Stimulated activated CD4-positive, alpha-beta T cell treated with anti-CD3 and anti-CD28 coated beads, Interleukin-4, amount 100 ng/mL, for 1 hour (primary cell): ENCODE results near the gene C1orf21.

Experiments
- DNase-seq: peaks from one replicate; pipeline ENCODE4 v3.0.0-alpha.2; 2020

Gene C1orf21

GRCh38 chr1:184487531-184488193 is 100.8 kb downstream of the C1orf21 start:
- DNase-seq, result no peak

- DNase-seq, result no peak
Measured at GRCh38 chr1:184489908-184490307, 103.1 kb downstream of the C1orf21 start.

- no peak for DNase-seq
Measured at GRCh38 chr1:184492536-184492935, 105.7 kb downstream of the C1orf21 start.

GRCh38 chr1:184493987-184494388 is 107.2 kb downstream of the C1orf21 start:
- DNase-seq, result no peak

GRCh38 chr1:184494929-184495328 is 108.1 kb downstream of the C1orf21 start:
- DNase-seq, result no peak

DNA sequence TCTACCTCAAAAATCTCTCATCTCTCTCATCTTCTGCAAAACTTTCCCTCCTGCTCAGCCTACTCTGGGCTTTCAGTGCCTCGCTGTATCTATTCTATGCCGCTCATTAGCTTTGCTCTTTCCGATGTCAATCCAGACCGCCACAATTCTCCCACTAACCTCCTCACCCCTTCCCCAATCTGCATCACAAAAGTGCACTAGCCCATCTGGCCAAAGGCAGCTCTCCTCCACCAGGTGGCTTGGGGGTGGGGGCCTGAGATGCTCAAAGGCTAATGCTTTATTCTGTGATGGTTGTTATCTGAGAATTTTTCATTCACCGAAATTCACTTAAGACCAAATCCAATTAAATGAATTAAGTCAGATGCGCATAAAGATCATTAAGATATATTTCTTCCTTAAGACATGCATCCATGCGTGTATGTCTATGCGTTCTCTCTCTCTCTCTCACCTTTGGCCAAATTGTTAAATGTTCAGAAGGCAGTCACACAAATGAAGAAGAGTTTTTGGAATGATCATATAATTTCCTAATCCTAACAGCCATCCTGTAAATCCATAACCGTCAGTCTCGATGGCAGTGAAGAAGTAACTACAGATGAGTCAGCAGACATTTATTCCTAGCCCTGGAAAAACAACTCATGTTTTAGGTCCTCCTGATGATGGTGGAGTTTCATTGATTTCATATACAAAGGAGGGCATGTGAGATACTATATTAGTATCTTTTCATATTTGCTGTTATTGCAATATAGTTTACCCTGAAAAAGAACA is 111.3 kb downstream of the C1orf21 start:
- DNase-seq, result no peak

DNA sequence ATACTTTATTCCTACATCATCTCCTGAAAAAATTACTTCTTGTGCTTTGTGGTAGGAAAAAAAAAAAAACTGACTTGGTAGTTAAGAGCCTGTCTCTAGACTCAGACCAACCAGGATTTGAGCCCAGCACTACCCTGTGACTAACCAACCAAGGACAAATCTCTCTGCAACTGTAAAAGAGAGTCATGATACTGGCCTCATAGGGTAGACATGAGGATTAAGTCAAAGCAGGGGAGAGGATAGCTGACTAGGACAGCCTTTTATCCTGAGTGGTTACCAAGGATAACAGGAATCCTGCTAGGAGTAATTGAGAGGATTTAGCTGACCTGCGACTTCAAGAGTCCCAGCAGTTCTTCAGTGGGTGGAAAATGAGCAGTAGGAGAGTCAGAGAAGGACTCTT is 112.8 kb downstream of the C1orf21 start:
- DNase-seq, result no peak

- no peak for DNase-seq
Measured at GRCh38 chr1:184502161-184502560, 115.3 kb downstream of the C1orf21 start.

- no peak for DNase-seq
Measured at GRCh38 chr1:184503221-184503749, 116.5 kb downstream of the C1orf21 start.

- no peak for DNase-seq
Measured at GRCh38 chr1:184504040-184504954, 117.5 kb downstream of the C1orf21 start.

DNA sequence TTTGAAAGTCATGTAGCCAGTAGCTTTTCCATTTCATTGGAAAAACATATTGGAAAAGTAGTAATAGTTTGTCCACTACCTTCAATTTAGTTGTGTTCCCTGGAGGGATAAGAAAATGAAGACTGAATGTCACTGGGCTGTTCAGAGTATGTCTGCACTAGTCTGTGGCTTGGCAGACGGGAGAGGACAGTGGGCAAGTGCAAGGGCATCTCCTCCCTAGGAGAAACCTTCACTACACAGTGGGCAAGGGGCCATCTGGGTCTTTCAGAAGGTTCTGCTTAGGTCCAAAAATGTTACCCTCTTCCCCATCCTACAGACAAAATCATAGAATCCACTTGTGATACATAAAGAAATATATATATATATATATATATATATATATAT is 118.1 kb downstream of the C1orf21 start:
- DNase-seq, result no peak

DNA sequence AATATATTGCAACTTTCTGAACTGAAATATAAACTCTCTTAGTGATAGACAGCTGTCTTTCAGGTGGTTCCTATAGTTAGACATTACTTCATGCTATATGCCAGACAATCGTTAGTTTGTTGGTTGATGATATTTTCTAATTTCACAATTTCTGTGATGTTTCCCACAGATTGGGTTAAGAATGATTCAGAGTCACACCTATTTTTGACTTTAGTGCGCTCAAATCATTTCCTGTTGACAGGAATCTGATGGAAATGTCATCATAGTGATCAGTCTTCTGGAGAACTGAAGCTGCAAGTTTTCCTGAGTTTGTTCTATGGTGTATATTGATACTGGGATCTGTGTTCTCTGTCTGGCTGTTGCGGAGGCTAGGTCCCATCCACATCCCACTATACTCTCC is 119.7 kb downstream of the C1orf21 start:
- no peak for DNase-seq

- DNase-seq, result no peak
Measured at GRCh38 chr1:184507165-184507564, 120.3 kb downstream of the C1orf21 start.

DNA sequence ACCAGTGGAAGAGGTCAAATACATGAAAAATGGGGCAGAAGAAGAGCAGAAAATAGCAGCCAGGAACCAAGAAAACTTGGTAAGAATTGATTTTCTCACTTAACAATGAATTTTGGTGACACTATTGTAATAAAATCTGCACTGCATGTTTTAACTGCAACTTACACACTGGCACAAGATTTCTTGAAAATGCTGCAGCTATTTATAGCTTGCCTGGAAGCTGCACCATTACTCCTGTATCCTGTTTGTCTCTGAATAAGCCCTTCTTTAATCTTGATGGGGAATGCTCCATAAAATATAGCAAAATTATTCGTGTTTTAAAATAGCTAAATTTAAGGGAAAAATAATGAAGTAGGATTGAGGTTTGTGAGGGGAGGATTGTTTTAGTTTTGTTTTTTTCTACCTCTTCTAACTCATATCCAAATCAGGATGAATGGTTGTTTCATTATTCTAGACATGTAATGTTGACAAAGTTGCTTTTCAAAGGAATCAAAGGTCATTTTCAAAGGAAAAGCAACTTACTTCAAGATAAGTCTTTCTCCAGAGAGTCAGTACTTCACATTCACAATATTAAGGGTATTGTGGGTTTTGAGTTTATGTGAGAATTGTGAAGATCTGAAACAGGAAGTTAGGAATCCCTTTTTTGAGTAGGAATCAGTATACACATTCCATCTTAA is 120.9 kb downstream of the C1orf21 start:
- DNase-seq, result no peak

DNA sequence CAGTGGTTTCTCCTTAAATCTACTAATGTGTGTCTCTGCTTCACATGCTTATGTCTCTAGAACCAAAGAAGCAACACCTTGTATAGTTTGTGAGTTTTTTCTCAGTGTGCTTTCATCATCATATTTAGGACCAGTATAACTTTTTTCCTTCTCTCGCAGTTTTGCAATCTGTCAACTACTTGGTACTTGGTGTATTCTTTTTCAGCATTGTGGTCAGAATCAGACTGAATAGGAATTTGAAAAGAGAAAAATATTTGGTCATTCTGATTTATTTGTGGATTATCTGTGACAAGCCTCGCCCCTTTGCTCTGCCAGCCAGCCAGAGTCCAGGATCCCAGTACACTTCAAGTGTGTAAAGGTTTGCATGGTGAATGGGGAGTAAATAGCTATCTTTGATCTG is 122.3 kb downstream of the C1orf21 start:
- no peak for DNase-seq

GRCh38 chr1:184510110-184510509 is 123.3 kb downstream of the C1orf21 start:
- DNase-seq, result no peak

GRCh38 chr1:184512724-184513123 is 125.9 kb downstream of the C1orf21 start:
- DNase-seq, result no peak

- DNase-seq, result no peak
Measured at GRCh38 chr1:184513421-184513820, 126.6 kb downstream of the C1orf21 start.

- no peak for DNase-seq
Measured at GRCh38 chr1:184513966-184514365, 127.1 kb downstream of the C1orf21 start.

DNA sequence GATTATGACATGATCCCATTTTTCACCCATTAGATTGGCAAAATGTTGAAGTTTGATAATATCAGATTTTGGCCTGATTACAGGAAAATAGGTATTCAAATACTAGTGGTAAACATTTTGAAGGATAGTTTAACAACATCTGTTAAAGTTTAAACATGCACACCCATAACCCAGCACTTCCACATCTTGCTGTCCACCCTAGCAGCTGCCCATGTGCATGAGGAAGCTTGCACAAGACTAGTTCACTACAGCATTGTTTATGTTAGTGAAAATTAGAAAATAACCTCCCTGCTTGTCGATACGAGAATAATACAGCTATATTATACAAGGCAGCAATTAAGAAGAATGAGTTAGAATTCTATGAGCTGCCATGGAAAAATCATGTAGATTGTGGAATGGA is 127.6 kb downstream of the C1orf21 start:
- DNase-seq, result no peak

DNA sequence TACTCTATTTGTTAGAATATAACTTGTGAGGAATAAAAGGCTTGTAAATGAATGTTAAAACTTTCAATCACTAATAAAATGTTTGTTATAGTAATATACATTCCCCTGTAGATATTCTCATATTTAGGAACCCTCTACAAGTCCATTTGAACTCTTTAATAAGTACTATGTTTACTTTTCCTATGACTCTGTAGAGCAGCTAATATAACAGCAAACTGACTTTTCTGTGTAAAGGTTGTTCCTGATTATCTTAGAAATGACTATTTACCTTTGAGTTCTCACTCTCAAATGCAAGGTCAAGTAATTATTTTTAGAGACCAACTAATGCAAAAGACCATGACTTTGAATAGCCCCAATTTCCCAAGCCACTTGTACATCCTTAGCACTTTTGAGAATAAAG is 130.3 kb downstream of the C1orf21 start:
- DNase-seq, result no peak

DNA sequence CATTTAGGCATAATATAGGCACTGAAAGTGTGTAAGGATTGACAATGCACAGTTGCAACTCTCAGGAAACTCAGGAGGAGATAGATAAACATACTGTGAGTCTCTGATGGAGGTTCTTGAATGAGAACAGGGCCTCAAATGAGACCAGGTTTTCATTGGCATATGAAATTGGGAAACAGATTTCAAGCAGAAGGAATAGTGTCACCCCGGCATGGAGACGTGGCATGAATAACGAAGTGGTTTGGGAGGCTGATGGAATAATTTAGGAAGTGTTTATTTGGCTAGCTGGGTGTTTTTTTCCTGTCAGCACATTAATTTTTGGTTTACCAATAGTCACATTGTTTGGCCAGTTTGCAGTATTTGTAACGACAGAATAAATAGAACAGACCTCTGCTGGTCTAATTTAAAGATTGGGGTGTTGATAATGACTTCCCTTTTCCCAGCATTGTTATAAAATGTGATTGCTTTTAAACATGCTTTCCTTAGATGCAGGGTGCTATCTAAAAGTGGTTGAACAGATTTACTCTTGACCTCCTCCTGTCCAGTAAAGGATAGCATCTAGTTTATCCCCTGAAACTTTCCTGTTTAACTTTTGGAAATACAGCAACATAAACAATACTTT is 132.0 kb downstream of the C1orf21 start:
- DNase-seq, result no peak
